ENCODE measurements around the gene UPB1.
"Not testable (repeated sequence)": the region's sequence is repeated elsewhere in the genome, so short reads cannot be mapped to it uniquely, and the experiment has no call there.

UPB1 gene

DNA sequence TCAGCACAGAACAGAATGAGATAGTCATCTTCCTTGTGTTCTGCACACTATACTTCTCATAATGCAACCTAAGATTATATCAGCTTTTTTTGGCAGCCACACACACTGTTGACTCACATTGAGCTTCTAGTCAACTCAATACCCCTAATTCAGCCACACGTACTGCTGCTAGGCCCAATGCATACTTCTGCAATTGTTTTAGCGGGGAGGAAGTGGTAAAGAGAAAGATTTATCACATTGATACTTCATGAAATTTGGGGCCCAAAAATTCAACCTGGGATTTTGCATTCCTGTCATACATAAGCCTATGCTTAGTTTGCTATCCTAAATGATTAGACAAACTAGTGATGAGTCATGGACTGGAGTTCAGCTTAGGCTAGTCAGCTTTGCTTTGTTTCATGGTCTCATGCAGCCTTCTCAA, 8.6 kb upstream of the UPB1 start:
- no peak overlapping the region for H3K4me3 ChIP-seq (ENCODE audit: low read length)
- TF ChIP-seq, protein P1, sequence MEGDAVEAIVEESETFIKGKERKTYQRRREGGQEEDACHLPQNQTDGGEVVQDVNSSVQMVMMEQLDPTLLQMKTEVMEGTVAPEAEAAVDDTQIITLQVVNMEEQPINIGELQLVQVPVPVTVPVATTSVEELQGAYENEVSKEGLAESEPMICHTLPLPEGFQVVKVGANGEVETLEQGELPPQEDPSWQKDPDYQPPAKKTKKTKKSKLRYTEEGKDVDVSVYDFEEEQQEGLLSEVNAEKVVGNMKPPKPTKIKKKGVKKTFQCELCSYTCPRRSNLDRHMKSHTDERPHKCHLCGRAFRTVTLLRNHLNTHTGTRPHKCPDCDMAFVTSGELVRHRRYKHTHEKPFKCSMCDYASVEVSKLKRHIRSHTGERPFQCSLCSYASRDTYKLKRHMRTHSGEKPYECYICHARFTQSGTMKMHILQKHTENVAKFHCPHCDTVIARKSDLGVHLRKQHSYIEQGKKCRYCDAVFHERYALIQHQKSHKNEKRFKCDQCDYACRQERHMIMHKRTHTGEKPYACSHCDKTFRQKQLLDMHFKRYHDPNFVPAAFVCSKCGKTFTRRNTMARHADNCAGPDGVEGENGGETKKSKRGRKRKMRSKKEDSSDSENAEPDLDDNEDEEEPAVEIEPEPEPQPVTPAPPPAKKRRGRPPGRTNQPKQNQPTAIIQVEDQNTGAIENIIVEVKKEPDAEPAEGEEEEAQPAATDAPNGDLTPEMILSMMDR (conservative IDR thresholded peaks at IDR 0.05; ENCODE audit: low read length): no peak
- DNase-seq (ENCODE audit: low read depth): peak; percentile 90

DNA sequence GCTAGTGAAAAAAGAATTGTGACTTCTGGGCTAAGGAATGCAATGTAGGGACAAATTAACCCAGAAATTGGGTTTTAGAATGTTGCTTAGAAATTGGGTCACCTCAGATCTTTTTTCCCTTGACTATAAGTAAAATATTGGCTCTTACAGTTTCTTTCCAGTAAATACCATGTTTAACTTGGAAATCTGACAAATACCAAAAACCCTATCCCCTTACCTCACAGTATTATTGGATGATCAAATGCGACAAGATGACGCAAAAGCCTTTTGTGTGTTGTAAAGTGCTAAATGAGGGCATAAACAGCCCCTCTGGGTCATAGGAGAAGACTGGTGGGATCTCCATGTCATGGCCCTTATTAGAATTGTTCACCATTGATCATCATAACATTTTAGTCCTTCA, 6.1 kb upstream of the UPB1 start:
- DNase-seq (ENCODE audit: low read depth): no peak
- TF ChIP-seq, protein P1 (conservative IDR thresholded peaks at IDR 0.05; ENCODE audit: low read length): no peak
- no peak overlapping the region for H3K4me3 ChIP-seq (ENCODE audit: low read length)

DNA sequence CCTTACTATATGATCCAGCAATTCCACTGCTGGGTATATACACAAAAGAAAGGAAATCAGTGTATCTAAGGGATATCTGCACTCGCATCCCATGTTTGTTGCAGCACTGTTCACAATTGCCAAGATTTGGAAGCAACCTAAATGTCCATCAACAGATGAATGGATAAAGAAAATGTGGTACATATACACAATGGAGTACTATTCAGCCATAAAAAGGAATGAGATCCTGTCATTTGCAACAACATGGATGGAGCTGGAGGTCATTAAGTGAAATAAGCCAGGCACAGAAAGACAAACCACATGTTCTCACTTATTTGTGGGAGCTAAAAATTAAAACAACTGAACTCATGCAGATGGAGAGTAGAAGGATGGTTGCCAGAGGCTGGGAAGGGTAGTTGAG, 5.7 kb upstream of the UPB1 start:
- not testable (repeated sequence) for DNase-seq (ENCODE audit: low read depth); H3K4me3 ChIP-seq (ENCODE audit: low read length)

DNA sequence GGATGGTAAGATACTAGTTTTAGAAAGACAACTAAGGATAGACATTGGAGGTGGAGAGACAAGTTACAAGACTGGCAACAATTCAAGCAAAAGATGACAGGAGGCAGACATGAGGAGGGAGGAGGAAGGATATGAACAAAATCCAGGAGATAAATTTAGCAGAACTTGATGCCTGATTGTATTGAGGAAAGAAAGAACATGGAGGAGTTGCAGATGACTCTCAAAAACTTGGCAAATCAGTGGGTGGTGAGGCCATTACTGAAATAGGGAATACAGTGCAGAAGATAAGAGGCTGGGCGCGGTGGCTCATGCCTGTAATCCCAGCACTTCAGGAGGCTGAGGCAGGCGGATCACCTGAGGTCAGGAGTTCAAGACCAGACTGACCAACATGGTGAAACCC, 2.7 kb upstream of the UPB1 start:
- no peak overlapping the region for H3K4me3 ChIP-seq (ENCODE audit: low read length)
- TF ChIP-seq, protein P1 (conservative IDR thresholded peaks at IDR 0.05; ENCODE audit: low read length): no peak
- no peak for DNase-seq (ENCODE audit: low read depth)

DNA sequence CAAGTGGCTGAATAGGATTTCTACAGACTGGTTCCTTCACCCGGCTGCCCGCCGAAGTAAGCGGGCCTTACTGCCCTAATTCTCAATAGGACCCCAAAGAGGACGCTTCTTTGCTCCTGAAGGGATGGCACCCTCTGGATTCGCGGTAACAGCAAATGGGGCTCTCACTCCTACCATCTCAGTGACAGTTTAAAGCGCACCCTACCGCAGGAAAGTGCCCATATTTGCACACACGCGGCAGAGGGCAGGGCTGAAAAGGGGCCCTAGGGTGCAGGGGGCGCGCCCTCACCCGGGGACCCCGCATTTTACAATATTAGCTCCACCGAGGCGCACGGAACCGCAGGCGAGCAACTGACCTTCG, 985 bp upstream of the UPB1 start:
- peak overlapping the region; percentile 26; the same call in 1 of the 2 replicates for H3K4me3 ChIP-seq (ENCODE audit: low read length)
- TF ChIP-seq, protein P1 (conservative IDR thresholded peaks at IDR 0.05; ENCODE audit: low read length): no peak
- DNase-seq (ENCODE audit: low read depth): no peak

DNA sequence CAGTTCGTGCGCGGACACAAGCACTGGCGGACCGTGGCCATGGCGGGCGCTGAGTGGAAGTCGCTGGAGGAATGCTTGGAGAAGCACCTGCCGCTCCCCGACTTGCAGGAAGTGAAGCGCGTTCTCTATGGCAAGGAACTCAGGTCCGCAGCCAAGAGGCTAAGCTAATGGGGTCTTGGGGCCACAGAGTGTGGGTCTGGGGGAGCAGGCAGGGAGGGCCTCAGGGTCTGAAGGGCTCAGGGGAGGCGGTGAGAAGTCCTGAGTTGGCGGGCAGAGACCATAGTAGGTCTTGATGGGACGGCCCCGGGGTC, 188 bp downstream of the UPB1 start:
- DNase-seq (ENCODE audit: low read depth): no peak
- TF ChIP-seq, protein P1 (conservative IDR thresholded peaks at IDR 0.05; ENCODE audit: low read length): no peak
- no peak overlapping the region for H3K4me3 ChIP-seq (ENCODE audit: low read length)

DNA sequence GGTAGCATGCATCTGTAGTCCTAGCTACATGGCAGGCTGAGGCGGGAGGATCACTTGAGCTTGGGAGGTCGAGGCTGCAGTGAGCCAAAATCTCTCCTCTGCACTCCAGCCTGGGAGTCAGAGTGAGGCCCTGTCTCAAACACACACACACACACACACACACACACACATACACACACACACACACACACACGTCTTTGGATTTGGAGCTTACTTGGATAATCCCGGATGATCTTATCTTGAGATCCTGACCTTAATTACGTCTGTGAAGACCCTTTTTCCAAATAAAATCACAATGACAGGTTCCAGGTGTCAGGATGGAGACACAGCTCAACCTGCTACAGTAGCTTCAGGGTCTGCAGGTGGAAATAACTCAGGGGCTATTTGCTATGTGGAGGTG, 1.1 kb downstream of the UPB1 start:
- TF ChIP-seq, protein P1 (conservative IDR thresholded peaks at IDR 0.05; ENCODE audit: low read length): no peak
- no peak overlapping the region for H3K4me3 ChIP-seq (ENCODE audit: low read length)
- no peak for DNase-seq (ENCODE audit: low read depth)

DNA sequence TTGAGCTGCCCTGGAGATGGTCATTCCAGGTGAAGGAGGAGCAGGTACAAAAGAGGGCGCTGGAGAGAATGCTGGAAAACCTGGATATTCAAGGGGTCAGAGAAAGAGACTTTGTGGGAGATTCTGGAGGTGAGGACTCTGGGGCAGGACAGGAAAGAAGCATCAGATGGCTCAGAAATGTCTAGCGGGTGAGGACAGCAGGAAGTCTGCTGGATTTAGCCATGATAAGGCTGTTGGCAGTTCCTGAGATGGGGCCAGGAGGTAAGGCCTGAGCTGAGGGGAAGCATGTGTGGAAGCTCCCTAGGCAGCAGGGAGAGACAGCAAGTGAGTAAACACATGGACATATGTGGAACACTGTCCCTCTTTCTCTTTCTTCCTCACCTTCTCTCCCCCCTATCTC, 1.5 kb downstream of the UPB1 start:
- TF ChIP-seq, protein P1 (conservative IDR thresholded peaks at IDR 0.05; ENCODE audit: low read length): no peak
- no peak for DNase-seq (ENCODE audit: low read depth)
- no peak overlapping the region for H3K4me3 ChIP-seq (ENCODE audit: low read length)
